Measurements from ENCODE around the gene DRAP1.

GRCh38 chr11:65928667-65929066, 9.4 kb downstream of the DRAP1 start:
- TF ChIP-seq, protein P1, sequence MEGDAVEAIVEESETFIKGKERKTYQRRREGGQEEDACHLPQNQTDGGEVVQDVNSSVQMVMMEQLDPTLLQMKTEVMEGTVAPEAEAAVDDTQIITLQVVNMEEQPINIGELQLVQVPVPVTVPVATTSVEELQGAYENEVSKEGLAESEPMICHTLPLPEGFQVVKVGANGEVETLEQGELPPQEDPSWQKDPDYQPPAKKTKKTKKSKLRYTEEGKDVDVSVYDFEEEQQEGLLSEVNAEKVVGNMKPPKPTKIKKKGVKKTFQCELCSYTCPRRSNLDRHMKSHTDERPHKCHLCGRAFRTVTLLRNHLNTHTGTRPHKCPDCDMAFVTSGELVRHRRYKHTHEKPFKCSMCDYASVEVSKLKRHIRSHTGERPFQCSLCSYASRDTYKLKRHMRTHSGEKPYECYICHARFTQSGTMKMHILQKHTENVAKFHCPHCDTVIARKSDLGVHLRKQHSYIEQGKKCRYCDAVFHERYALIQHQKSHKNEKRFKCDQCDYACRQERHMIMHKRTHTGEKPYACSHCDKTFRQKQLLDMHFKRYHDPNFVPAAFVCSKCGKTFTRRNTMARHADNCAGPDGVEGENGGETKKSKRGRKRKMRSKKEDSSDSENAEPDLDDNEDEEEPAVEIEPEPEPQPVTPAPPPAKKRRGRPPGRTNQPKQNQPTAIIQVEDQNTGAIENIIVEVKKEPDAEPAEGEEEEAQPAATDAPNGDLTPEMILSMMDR (IDR thresholded peaks at IDR 0.05), result no peak
- TF ChIP-seq ZBTB21 (CRISPR knock-in tag; IDR thresholded peaks at IDR 0.05; ENCODE audit: borderline replicate concordance) (no peak), FOXJ3 (CRISPR knock-in tag; IDR thresholded peaks at IDR 0.05; ENCODE audit: borderline replicate concordance) (no peak), CREB1 (CRISPR knock-in tag; IDR thresholded peaks at IDR 0.05) (no peak), TEAD4 (CRISPR knock-in tag; IDR thresholded peaks at IDR 0.05) (no peak)
